Trophoblast cell (in vitro differentiated cells and primary cell): ENCODE data around the gene SETD1B.
"Not testable (repeated sequence)": the region's sequence is repeated elsewhere in the genome, so short reads cannot be mapped to it uniquely, and the experiment has no call there.

ENCODE experiments used
- DNase-seq, 2 donors: peaks; one replicate each; pipeline ENCODE4 v3.0.0-alpha.2; 2016
- H2AFZ ChIP-seq: 2 replicates; pipeline ENCODE4 v1.6.1; 2013; ENCODE audit warnings: low read length, moderate library complexity, mild to moderate bottlenecking; ENCODE audit not compliant: insufficient read depth, poor library complexity
- H2AK5ac ChIP-seq: 2 replicates; pipeline ENCODE4 v1.6.1; 2013; ENCODE audit warnings: mild to moderate bottlenecking, low read length
- H2BK120ac ChIP-seq: 2 replicates; pipeline ENCODE4 v1.6.1; 2013; ENCODE audit warnings: low read length, mild to moderate bottlenecking, moderate library complexity; ENCODE audit not compliant: insufficient read depth, poor library complexity
- H2BK12ac ChIP-seq: 2 replicates; pipeline ENCODE4 v1.6.1; 2013; ENCODE audit warnings: mild to moderate bottlenecking, low read length, moderate library complexity
- H2BK5ac ChIP-seq: 2 replicates; pipeline ENCODE4 v1.6.1; 2013; ENCODE audit warnings: low read length, low read depth, moderate library complexity, mild to moderate bottlenecking; ENCODE audit not compliant: poor library complexity
- H3K14ac ChIP-seq: 2 replicates; pipeline ENCODE4 v1.6.1; 2013; ENCODE audit warnings: mild to moderate bottlenecking, low read length
- H3K18ac ChIP-seq: 2 replicates; pipeline ENCODE4 v1.6.1; 2013; ENCODE audit warnings: mild to moderate bottlenecking, low read length
- H3K23ac ChIP-seq: 2 replicates; pipeline ENCODE4 v1.6.1; 2013; ENCODE audit warnings: low read length
- H3K27ac ChIP-seq: 2 replicates; pipeline ENCODE4 v1.5.1; 2013; ENCODE audit warnings: low read depth, mild to moderate bottlenecking, inconsistent platforms, low read length, moderate library complexity
- H3K27me3 ChIP-seq: 2 replicates; pipeline ENCODE4 v1.6.1; 2013; ENCODE audit warnings: inconsistent platforms, mild to moderate bottlenecking, low read length, moderate library complexity; ENCODE audit not compliant: insufficient read depth
- H3K36me3 ChIP-seq, 2 experiments: 1 replicate in 1 of 2; 2 replicates in 1 of 2; pipeline ENCODE4 v1.6.1; 2013; ENCODE audit warnings: low read length in 2 of 2, mild to moderate bottlenecking in 2 of 2, moderate library complexity in 1 of 2; ENCODE audit not compliant: insufficient read depth in 2 of 2, control insufficient read depth in 1 of 2
- H3K4ac ChIP-seq: 2 replicates; pipeline ENCODE4 v1.6.1; 2013; ENCODE audit warnings: low read depth, mild to moderate bottlenecking, low read length, moderate library complexity
- H3K4me1 ChIP-seq, 2 experiments: 1 replicate in 1 of 2; 2 replicates in 1 of 2; pipeline ENCODE4 v1.6.1; 2013; ENCODE audit warnings: low read length in 2 of 2, mild to moderate bottlenecking in 2 of 2, moderate library complexity in 1 of 2; ENCODE audit not compliant: insufficient read depth in 2 of 2, control insufficient read depth in 1 of 2
- H3K4me2 ChIP-seq: 2 replicates; pipeline ENCODE4 v1.6.1; 2013; ENCODE audit warnings: inconsistent platforms, mild to moderate bottlenecking, low read length, moderate library complexity
- H3K4me3 ChIP-seq: 2 replicates; pipeline ENCODE4 v1.5.1; 2013; ENCODE audit warnings: mild to moderate bottlenecking, low read depth, low read length, inconsistent platforms
- H3K79me1 ChIP-seq: one replicate; pipeline ENCODE4 v1.6.1; 2013; ENCODE audit warnings: low read length
- H3K79me2 ChIP-seq: 2 replicates; pipeline ENCODE4 v1.6.1; 2013; ENCODE audit warnings: low read length, mild to moderate bottlenecking; ENCODE audit not compliant: control insufficient read depth, insufficient read depth, poor library complexity
- H3K9ac ChIP-seq: 2 replicates; pipeline ENCODE4 v1.6.1; 2013; ENCODE audit warnings: mild to moderate bottlenecking, low read length
- H3K9me3 ChIP-seq: 2 replicates; pipeline ENCODE4 v1.6.1; 2013; ENCODE audit warnings: low read depth, mild to moderate bottlenecking, control low read depth, inconsistent platforms, low read length; ENCODE audit not compliant: insufficient read depth
- H4K12ac ChIP-seq: 2 replicates; pipeline ENCODE4 v1.6.1; 2013; ENCODE audit warnings: low read depth, mild to moderate bottlenecking, low read length, moderate library complexity
- H4K8ac ChIP-seq: 2 replicates; pipeline ENCODE4 v1.6.1; 2013; ENCODE audit warnings: low read depth, mild to moderate bottlenecking, low read length, moderate library complexity
- H4K91ac ChIP-seq: one replicate; pipeline ENCODE4 v1.6.1; 2013; ENCODE audit warnings: low read depth, mild to moderate bottlenecking, low read length, moderate library complexity
- WGBS: extraction: QIAGEN DNeasy Blood & Tissue Kit; methylation state at CpG from one replicate; pipeline ENCODE4 v1.1.7; 2013; ENCODE audit warnings: missing lambda C conversion rate; ENCODE audit not compliant: insufficient read length, insufficient coverage; ENCODE audit errors: extremely low coverage; 5-methylcytosine and 5-hydroxymethylcytosine counted together

The SETD1B gene

DNA sequence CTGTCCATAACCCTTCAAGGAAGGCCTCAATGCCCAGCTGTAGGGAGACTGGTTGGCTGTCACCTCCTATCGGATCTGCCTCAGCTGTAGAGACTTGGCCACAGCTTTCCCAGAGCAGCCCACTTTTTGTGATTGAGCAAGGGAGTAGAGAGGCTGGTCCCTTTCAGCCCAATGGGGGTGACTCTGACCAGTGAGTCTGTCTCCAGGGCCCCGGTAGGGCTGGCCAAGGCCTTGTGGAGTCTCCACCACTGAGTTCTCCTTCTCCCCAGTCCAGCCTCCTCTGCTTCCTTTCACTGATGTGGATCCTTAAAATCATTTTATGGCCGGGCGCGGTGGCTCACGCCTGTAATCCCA is 69.4 kb downstream of the SETD1B start:
- no peak overlapping the region for H2AK5ac ChIP-seq
- no peak overlapping the region for H3K27ac ChIP-seq
- H2BK5ac ChIP-seq, result no peak overlapping the region
- no peak overlapping the region for H2BK120ac ChIP-seq
- no peak overlapping the region for H3K4ac ChIP-seq
- DNase-seq, result no peak
- H3K4me2 ChIP-seq, result no peak overlapping the region
- peaks cover 0 to 2% of the 10 kb centered on the region in 2 experiments for H3K4me1 ChIP-seq
- no peak overlapping the region for H3K23ac ChIP-seq
- WGBS, result no CpG with 5 or more reads among the region's 6 CpGs
- H4K12ac ChIP-seq, result no peak overlapping the region
- no peak overlapping the region for H3K9ac ChIP-seq
- H3K79me1 ChIP-seq, result no peaks in the 10 kb centered on the region
- H3K14ac ChIP-seq, result no peak overlapping the region
- H3K36me3 ChIP-seq, result no peaks in the 10 kb centered on the region
- H3K9me3 ChIP-seq, result no peaks in the 10 kb centered on the region
- no peak overlapping the region for H2BK12ac ChIP-seq
- H3K18ac ChIP-seq, result no peak overlapping the region
- H3K27me3 ChIP-seq, result no peaks in the 10 kb centered on the region
- H4K91ac ChIP-seq, result no peak overlapping the region
- H3K4me3 ChIP-seq, result no peak overlapping the region
- no peaks in the 10 kb centered on the region for H3K79me2 ChIP-seq
- no peak overlapping the region for H2AFZ ChIP-seq
- no peak overlapping the region for H4K8ac ChIP-seq

DNA sequence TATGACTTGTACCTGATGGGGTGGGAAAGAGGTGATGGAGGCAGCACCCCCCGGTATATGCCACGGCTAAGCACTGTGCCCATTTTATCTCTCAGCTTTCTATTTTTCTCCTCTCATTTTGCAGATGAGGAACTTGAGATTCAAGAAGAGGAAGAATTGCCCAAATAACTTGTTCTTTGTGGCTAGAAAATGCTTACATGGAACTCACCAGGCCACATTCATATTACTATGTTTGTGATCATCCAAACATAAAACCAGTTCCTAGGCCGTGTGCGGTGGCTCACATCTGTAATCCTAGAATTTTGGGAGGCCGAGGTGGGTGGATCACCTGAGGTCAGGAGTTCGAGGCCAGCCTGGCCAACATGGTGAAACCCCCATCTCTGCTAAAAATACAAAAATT is 70.3 kb downstream of the SETD1B start:
- H3K4ac ChIP-seq, result no peak overlapping the region
- H2BK5ac ChIP-seq, result no peak overlapping the region
- H3K27me3 ChIP-seq, result no peaks in the 10 kb centered on the region
- no peak overlapping the region for H3K9ac ChIP-seq
- H3K9me3 ChIP-seq, result no peaks in the 10 kb centered on the region
- H3K18ac ChIP-seq, result no peak overlapping the region
- no peak overlapping the region for H3K27ac ChIP-seq
- H3K23ac ChIP-seq, result no peak overlapping the region
- H2AFZ ChIP-seq, result no peak overlapping the region
- no peak overlapping the region for H2AK5ac ChIP-seq
- no peak overlapping the region for H2BK120ac ChIP-seq
- H3K79me2 ChIP-seq, result no peaks in the 10 kb centered on the region
- no peak overlapping the region for H4K91ac ChIP-seq
- no peak overlapping the region for H3K4me3 ChIP-seq
- H3K4me1 ChIP-seq, result peaks cover 0 to 2% of the 10 kb centered on the region in 2 experiments
- no peaks in the 10 kb centered on the region for H3K36me3 ChIP-seq
- H4K12ac ChIP-seq, result no peak overlapping the region
- H4K8ac ChIP-seq, result no peak overlapping the region
- WGBS, result no CpG with 5 or more reads among the region's 6 CpGs
- no peak overlapping the region for H3K14ac ChIP-seq
- no peak overlapping the region for H3K4me2 ChIP-seq
- DNase-seq, result no peak
- no peak overlapping the region for H2BK12ac ChIP-seq
- no peaks in the 10 kb centered on the region for H3K79me1 ChIP-seq

DNA sequence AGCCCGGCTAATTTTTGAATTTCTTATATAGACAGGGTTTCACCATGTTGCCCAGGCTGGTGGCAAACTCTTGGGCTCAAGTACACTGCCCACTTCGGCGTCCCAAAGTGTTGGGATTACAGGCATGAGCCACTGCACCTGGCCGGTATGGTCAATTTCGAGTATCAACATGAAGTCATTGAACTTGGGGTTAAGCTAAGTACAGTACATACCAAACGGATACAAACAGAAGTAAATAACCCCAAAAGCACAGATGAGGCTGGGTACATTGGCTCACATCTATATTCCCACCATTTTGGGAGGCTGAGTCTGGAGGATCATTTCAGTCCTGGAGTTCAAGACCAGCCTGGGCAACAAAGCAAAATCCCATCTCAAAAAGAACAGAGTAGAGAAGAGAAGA is 71.8 kb downstream of the SETD1B start:
- Histone ChIP-seq H3K9me3 (no peaks in the 10 kb centered on the region), H3K9ac (no peak overlapping the region), H3K23ac (no peak overlapping the region), H4K8ac (no peak overlapping the region), H2AK5ac (no peak overlapping the region), H3K4me2 (no peak overlapping the region), H2BK5ac (no peak overlapping the region), H3K27me3 (no peaks in the 10 kb centered on the region), H3K18ac (no peak overlapping the region), H2AFZ (no peak overlapping the region), H2BK120ac (no peak overlapping the region), H4K91ac (peak overlapping the region; percentile 24), H3K27ac (no peak overlapping the region), H4K12ac (no peak overlapping the region), H3K79me2 (no peaks in the 10 kb centered on the region), H3K4me3 (no peak overlapping the region), H3K79me1 (no peaks in the 10 kb centered on the region), H3K14ac (no peak overlapping the region), H2BK12ac (no peak overlapping the region), H3K36me3 (no peaks in the 10 kb centered on the region), H3K4me1 (peaks cover 0 to 2% of the 10 kb centered on the region in 2 experiments), H3K4ac (no peak overlapping the region)
- WGBS, result no CpG with 5 or more reads among the region's 6 CpGs
- DNase-seq, result no peak

- H3K4me3 ChIP-seq, H3K18ac ChIP-seq, H3K36me3 ChIP-seq, H3K4me2 ChIP-seq, H3K79me1 ChIP-seq, H3K27ac ChIP-seq, H4K12ac ChIP-seq, H3K27me3 ChIP-seq, H3K4ac ChIP-seq, H3K4me1 ChIP-seq, H2AFZ ChIP-seq, H4K8ac ChIP-seq, H3K79me2 ChIP-seq, H2AK5ac ChIP-seq, H2BK120ac ChIP-seq, H2BK12ac ChIP-seq, H3K23ac ChIP-seq, H3K9me3 ChIP-seq, DNase-seq, H2BK5ac ChIP-seq, H3K9ac ChIP-seq, H3K14ac ChIP-seq: not testable (repeated sequence)
- WGBS, result no CpG with 5 or more reads among the region's 8 CpGs
- peak overlapping the region; percentile 24 for H4K91ac ChIP-seq
Measured at GRCh38 chr12:121876080-121876447, 72.3 kb downstream of the SETD1B start.
